Psoas muscle (tissue), 8 donors: Measurements from ENCODE around the gene ATAD3A. TPM values are rescaled to one million over a fixed set of nuclear protein-coding genes. Genes with fewer than 3 reads are reported as not detected.
"Not testable (repeated sequence)": the region's sequence is repeated elsewhere in the genome, so short reads cannot be mapped to it uniquely, and the experiment has no call there.

Source experiments
- ATAC-seq, 4 donors: fragments of 200-7000 bp; cut with Tn5 transposase; one replicate each; pipeline ENCODE4 v1.9.1; 2020; ENCODE audit warnings: moderate library complexity in 3 of 4, mild to moderate bottlenecking in 2 of 4
- DNase-seq, 2 donors: peaks; one replicate each; pipeline ENCODE4 v3.0.0-alpha.2; 2020
- H3K27ac ChIP-seq: fragments of 200-600 bp; one replicate; pipeline ENCODE4 v1.8.0; 2022
- H3K27me3 ChIP-seq, 3 donors: fragments of 200-600 bp in 1 of 3; one replicate each; pipeline versions ENCODE4 v1.6.1 to v1.8.0; 2013 to 2022; ENCODE audit warnings: low read length in 2 of 3, mild to moderate bottlenecking in 2 of 3, moderate library complexity in 1 of 3; ENCODE audit not compliant: insufficient read depth in 3 of 3
- H3K36me3 ChIP-seq, 2 donors: fragments of 200-600 bp in 1 of 2; one replicate each; pipeline versions ENCODE4 v1.6.1 to v1.8.0; 2013 to 2022; ENCODE audit warnings: low read depth in 1 of 2, mild to moderate bottlenecking in 1 of 2, moderate library complexity in 1 of 2; ENCODE audit not compliant: insufficient read depth in 1 of 2
- H3K4me1 ChIP-seq: fragments of 200-600 bp; one replicate; pipeline ENCODE4 v1.8.0; 2022
- H3K4me3 ChIP-seq: fragments of 200-600 bp; one replicate; pipeline ENCODE4 v1.8.0; 2022; ENCODE audit warnings: mild to moderate bottlenecking
- H3K9me3 ChIP-seq: fragments of 200-600 bp; one replicate; pipeline ENCODE4 v1.8.0; 2022
- WGBS, 3 donors: extraction: QIAGEN DNeasy Blood & Tissue Kit; methylation state at CpG; one replicate each; pipeline versions ENCODE4 v1.1.6 to v1.1.7; 2013; 5-methylcytosine and 5-hydroxymethylcytosine counted together
- intact Hi-C, 2 donors: fragments of 100-400 bp; cut with DNase I; formaldehyde crosslinking; loops; one replicate each; pipeline versions ENCODE4 v1.11.0 to v1.14.2; 2022
- polyA plus RNA-seq, 3 donors: library from polyadenylated mRNA; stranded (reverse); fragments of 200-250 nt; gene quantifications; one replicate each; pipeline ENCODE4 v1.2.3, GENCODE V29; 2013
- total RNA-seq, 4 donors: library from RNA; stranded (reverse); fragmentation: NEBNext Ultra II Directional in 2 of 4; extraction: Animal tissue kit (Norgen Biotek cat#: 25700) in 2 of 4; gene quantifications; one replicate each; pipeline versions ENCODE4 v1.2.1 to v1.2.4, GENCODE V29; 2021 to 2023
- TF ChIP-seq, protein P1 (sequence below): fragments of 200-600 bp; IDR thresholded peaks from one replicate; pipeline ENCODE4 v1.8.0; 2022; ENCODE audit warnings: antibody characterized with exemption
- donor health status: healthy with polysubstance abuse.
- donor health status: DM: no; HTN: no; CAD: no; lungs with moderate emphysema.
- donor health status: Bipolar disorder and iron deficiency.
- donor health status: healthy.
- donor health status: DM: yes; HTN: yes; CAD: no.
- donor health status: DM: no; HTN: no; CAD: no.
- donor health status: DM: no; HTN: no; CAD: no.
- donor health status: DM: yes; HTN: yes; CAD: no.

ATAD3A gene
- total and polyA plus RNA-seq, 7 donors, result 20.6 to 48.6 (median 33.5) TPM

DNA sequence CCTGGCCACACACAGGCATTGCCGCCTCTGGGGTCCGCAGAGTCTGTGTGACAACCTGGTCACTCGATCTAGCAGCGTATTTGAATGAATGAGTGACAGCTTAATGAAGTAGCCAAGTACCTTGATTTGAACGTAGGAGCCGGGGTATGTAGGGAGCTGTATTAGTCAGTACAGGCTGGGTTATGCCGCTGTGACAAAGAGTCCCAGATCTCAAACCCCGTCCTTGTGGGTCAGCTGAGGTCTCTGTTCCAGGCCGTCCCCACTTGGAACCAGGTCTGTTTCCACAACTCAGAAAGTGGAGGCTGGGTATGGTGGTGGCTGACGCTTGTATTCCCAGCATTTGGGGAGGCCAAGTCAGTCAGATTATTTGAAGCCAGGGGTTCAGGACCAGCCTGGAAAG, 20.4 kb upstream of the ATAD3A start:
- ATAC-seq (no peak), DNase-seq (no peak)
- intact Hi-C loops, result no loop called here
- TF ChIP-seq, protein P1, sequence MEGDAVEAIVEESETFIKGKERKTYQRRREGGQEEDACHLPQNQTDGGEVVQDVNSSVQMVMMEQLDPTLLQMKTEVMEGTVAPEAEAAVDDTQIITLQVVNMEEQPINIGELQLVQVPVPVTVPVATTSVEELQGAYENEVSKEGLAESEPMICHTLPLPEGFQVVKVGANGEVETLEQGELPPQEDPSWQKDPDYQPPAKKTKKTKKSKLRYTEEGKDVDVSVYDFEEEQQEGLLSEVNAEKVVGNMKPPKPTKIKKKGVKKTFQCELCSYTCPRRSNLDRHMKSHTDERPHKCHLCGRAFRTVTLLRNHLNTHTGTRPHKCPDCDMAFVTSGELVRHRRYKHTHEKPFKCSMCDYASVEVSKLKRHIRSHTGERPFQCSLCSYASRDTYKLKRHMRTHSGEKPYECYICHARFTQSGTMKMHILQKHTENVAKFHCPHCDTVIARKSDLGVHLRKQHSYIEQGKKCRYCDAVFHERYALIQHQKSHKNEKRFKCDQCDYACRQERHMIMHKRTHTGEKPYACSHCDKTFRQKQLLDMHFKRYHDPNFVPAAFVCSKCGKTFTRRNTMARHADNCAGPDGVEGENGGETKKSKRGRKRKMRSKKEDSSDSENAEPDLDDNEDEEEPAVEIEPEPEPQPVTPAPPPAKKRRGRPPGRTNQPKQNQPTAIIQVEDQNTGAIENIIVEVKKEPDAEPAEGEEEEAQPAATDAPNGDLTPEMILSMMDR, result no peak
- 97 to 99% (median 97%) methylated on average over 10 of the region's 10 CpGs for WGBS, 3 donors
- Histone ChIP-seq H3K9me3 (peaks cover 5% of the 10 kb centered on the region), H3K27me3 (no peaks in the 10 kb centered on the region), H3K36me3 (peaks cover 7 to 82% of the 10 kb centered on the region in 2 donors), H3K4me3 (no peak overlapping the region), H3K27ac (no peak overlapping the region), H3K4me1 (no peaks in the 10 kb centered on the region)

- H3K36me3 ChIP-seq, result peaks cover 3 to 58% of the 10 kb centered on the region in 2 donors
- intact Hi-C loops, H3K4me1 ChIP-seq: not testable (repeated sequence)
Measured at GRCh38 chr1:1494311-1494710, 17.7 kb upstream of the ATAD3A start.

GRCh38 chr1:1495461-1495975, 16.4 kb upstream of the ATAD3A start:
- H3K4me3 ChIP-seq, intact Hi-C loops, H3K27me3 ChIP-seq, H3K4me1 ChIP-seq, H3K27ac ChIP-seq, H3K9me3 ChIP-seq, DNase-seq: not testable (repeated sequence)
- H3K36me3 ChIP-seq, result peaks cover 2 to 46% of the 10 kb centered on the region in 2 donors
- 89 to 91% (median 90%) methylated on average over 16 to 18 of the region's 18 CpGs for WGBS, 3 donors
- peak in 2 of 4 donors; percentile 24 to 43 for ATAC-seq

More at GRCh38 chr1:1494311-1494710, 17.7 kb upstream of the ATAD3A start:
- not testable (repeated sequence) for H3K27me3 ChIP-seq, ATAC-seq, H3K9me3 ChIP-seq, H3K4me3 ChIP-seq, H3K27ac ChIP-seq, DNase-seq
- 96 to 97% (median 96%) methylated on average over 21 to 22 of the region's 22 CpGs for WGBS, 3 donors

DNA sequence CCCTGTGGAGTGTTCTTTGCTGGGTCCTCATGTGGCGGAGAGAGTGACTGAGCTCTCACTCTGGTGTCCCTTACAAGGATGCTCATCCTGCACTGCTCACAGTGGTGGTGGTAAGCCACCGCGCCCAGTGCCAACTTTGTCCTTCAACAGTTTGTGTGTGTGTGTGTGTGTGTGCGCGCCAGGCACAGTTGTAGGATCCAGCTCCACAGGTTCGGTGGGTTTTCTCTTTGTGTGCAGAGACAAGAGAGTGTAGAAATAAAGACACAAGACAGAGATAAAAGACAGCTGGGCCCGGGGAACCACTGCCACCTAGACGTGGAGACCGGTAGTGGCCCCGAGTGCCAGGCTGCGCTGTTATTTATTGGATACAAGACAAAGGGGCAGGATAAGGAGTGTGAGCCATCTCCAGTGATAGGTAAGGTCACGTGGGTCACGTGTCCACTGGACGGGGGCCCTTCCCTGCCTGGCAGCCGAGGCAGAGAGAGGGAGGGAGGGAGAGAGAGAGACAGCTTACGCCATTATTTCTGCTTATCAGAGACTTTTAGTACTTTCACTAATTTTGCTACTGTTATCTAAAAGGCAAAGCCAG, 7.1 kb upstream of the ATAD3A start:
- not testable (repeated sequence) for H3K36me3 ChIP-seq, H3K9me3 ChIP-seq, H3K27me3 ChIP-seq
- H3K4me1 ChIP-seq, result peaks cover 16% of the 10 kb centered on the region
- ATAC-seq (peak; percentile 44 to 62 (median 54)), DNase-seq (peak; percentile 76 to 86)
- TF ChIP-seq, protein P1, result peak; percentile 66
- peak overlapping the region; percentile 88 for H3K27ac ChIP-seq
- intact Hi-C loops, result loop anchor here in 1 of 2 donors (1.0 to 10.0 kb wide), 2 partner anchors 100 to 158 kb away; partner anchors contain the start of gene MRPL20
- WGBS, 3 donors, result 31 to 33% (median 33%) methylated on average over 16 of the region's 16 CpGs
- H3K4me3 ChIP-seq, result peak overlapping the region; percentile 51

GRCh38 chr1:1505366-1505798, 6.6 kb upstream of the ATAD3A start:
- not testable (repeated sequence) for H3K27me3 ChIP-seq, H3K36me3 ChIP-seq, H3K9me3 ChIP-seq
- intact Hi-C loops, result loop anchor here in 1 of 2 donors (1.0 to 10.0 kb wide), 2 partner anchors 101 to 158 kb away; partner anchors contain the start of gene MRPL20
- H3K27ac ChIP-seq, result peak overlapping the region; percentile 88
- peaks cover 16% of the 10 kb centered on the region for H3K4me1 ChIP-seq
- H3K4me3 ChIP-seq, result peak overlapping the region; percentile 51
- TF ChIP-seq, protein P1, result peak; percentile 27
- 10 to 21% (median 10%) methylated on average over 9 to 16 of the region's 22 CpGs for WGBS, 3 donors
- peak; percentile 47 to 72 (median 60) for ATAC-seq
- DNase-seq, result peak; percentile 53 to 75

DNA sequence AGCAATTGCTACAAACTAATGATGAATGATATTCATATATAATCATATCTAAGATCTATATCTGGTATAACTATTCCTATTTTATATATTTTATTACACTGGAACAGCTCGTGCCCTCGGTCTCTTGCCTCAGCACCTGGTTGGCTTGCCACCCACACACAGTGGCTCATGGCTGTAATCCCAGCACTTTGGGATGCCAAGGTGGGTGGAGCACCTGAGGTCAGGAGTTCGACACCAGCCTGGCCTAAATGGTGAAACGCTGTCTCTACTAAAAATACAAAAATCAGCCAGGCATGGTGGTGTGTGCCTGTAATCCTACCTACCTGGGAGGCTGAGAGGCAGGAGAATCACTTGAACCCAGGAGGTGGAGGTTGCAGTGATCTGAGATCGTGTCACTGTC, 6.2 kb upstream of the ATAD3A start:
- DNase-seq, H3K9me3 ChIP-seq, H3K36me3 ChIP-seq, H3K27me3 ChIP-seq: not testable (repeated sequence)
- Histone ChIP-seq H3K4me3 (peak overlapping the region; percentile 51), H3K27ac (peak overlapping the region; percentile 88), H3K4me1 (peaks cover 19% of the 10 kb centered on the region)
- WGBS, 3 donors, result 49 to 60% (median 52%) methylated on average over 5 of the region's 5 CpGs
- ATAC-seq, result peak in 1 of 4 donors; percentile 20
- intact Hi-C loops, result loop anchor here in 1 of 2 donors (1.0 to 10.0 kb wide), 2 partner anchors 101 to 158 kb away; partner anchors contain the start of gene MRPL20
